CD4-positive, alpha-beta T cell (primary cell): ENCODE data around the gene HTR2C. TPM values are rescaled to one million over a fixed set of nuclear protein-coding genes. Genes with fewer than 3 reads are reported as not detected.

ENCODE experiments used
- ATAC-seq: fragments of 200-7000 bp; cut with Tn5 transposase; one replicate; pipeline ENCODE4 v1.10.0; 2022; ENCODE audit warnings: mild to moderate bottlenecking; ENCODE audit not compliant: poor library complexity
- CTCF ChIA-PET: fragments of 350-600 bp; sonication (Branson Sonifier 250); formaldehyde crosslinking; loops from one replicate; lab custom pipeline; 2021; ENCODE audit warnings: antibody characterized with exemption, inconsistent platforms; lab: Charles Lee
- POLR2A ChIA-PET: fragments of 350-600 bp; sonication (Branson Sonifier 250); formaldehyde crosslinking; loops from one replicate; lab custom pipeline; 2021; ENCODE audit warnings: antibody characterized with exemption, inconsistent platforms; lab: Charles Lee
- DNase-seq, 14 experiments: peaks; one replicate each; pipeline ENCODE4 v3.0.0-alpha.2; 2013 to 2020; ENCODE audit warnings: mixed read lengths in 2 of 14
- H3K27ac ChIP-seq, 2 donors: one replicate each; pipeline versions ENCODE4 v1.5.1 to v1.7.0; 2013; ENCODE audit warnings: low read length in 2 of 2, low read depth in 1 of 2, mild to moderate bottlenecking in 1 of 2
- H3K27me3 ChIP-seq, 2 experiments: 1 replicate in 1 of 2; 2 replicates in 1 of 2; pipeline versions ENCODE4 v1.6.1 to v1.7.0; 2013; ENCODE audit warnings: low read length in 2 of 2, control low read depth in 1 of 2, mild to moderate bottlenecking in 1 of 2, moderate library complexity in 1 of 2; ENCODE audit not compliant: insufficient read depth in 2 of 2, control insufficient read depth in 1 of 2
- H3K36me3 ChIP-seq: one replicate; pipeline ENCODE4 v1.6.1; 2013; ENCODE audit warnings: low read length, control low read depth; ENCODE audit not compliant: insufficient read depth
- H3K4me1 ChIP-seq: one replicate; pipeline ENCODE4 v1.6.1; 2013; ENCODE audit warnings: low read length, control low read depth; ENCODE audit not compliant: insufficient read depth
- H3K4me3 ChIP-seq: one replicate; pipeline ENCODE4 v1.5.1; 2013; ENCODE audit warnings: mild to moderate bottlenecking, low read length, moderate library complexity
- H3K9me3 ChIP-seq, 2 experiments: 1 replicate in 1 of 2; 2 replicates in 1 of 2; pipeline versions ENCODE4 v1.6.1 to v1.7.0; 2013; ENCODE audit warnings: low read length in 2 of 2, mild to moderate bottlenecking in 2 of 2, control low read depth in 1 of 2, moderate library complexity in 1 of 2; ENCODE audit not compliant: control insufficient read depth in 1 of 2, insufficient read depth in 1 of 2
- H3K27ac Mint-ChIP-seq: one replicate; pipeline ENCODE4 v1.8.0; 2020; ENCODE audit warnings: mixed read lengths
- H3K27me3 Mint-ChIP-seq: one replicate; pipeline ENCODE4 v1.8.0; 2021; ENCODE audit warnings: mixed read lengths
- H3K36me3 Mint-ChIP-seq: one replicate; pipeline ENCODE4 v1.8.0; 2021; ENCODE audit warnings: low read depth, mixed read lengths
- H3K4me1 Mint-ChIP-seq: one replicate; pipeline ENCODE4 v1.8.0; 2021; ENCODE audit warnings: low read depth, mixed read lengths
- H3K4me3 Mint-ChIP-seq: one replicate; pipeline ENCODE4 v1.8.0; 2020; ENCODE audit warnings: mild to moderate bottlenecking, mixed read lengths
- H3K9me3 Mint-ChIP-seq: one replicate; pipeline ENCODE4 v1.8.0; 2020; ENCODE audit warnings: mixed read lengths
- intact Hi-C, 2 experiments: fragments of 100-400 bp; cut with DNase I in 1 of 2; cut with micrococcal nuclease in 1 of 2; formaldehyde crosslinking; loops; one replicate each; pipeline versions ENCODE4 v1.15.1 to v1.9.0; 2023 to 2025; cut with DNase I, micrococcal nuclease
- total RNA-seq, 174 experiments: library from RNA in 2 of 174; stranded (reverse) in 2 of 174; gene quantifications; one replicate each; pipeline ENCODE4 v1.2.3 and lab custom pipeline; 2021 to 2026
- TF ChIP-seq, protein P1 (sequence below): fragments of 200-600 bp; IDR thresholded peaks from one replicate; pipeline ENCODE4 v1.8.0; 2022; ENCODE audit warnings: antibody characterized with exemption, mild to moderate bottlenecking

HTR2C gene
- total RNA-seq, 2 experiments from 2014 or later, result not detected

DNA sequence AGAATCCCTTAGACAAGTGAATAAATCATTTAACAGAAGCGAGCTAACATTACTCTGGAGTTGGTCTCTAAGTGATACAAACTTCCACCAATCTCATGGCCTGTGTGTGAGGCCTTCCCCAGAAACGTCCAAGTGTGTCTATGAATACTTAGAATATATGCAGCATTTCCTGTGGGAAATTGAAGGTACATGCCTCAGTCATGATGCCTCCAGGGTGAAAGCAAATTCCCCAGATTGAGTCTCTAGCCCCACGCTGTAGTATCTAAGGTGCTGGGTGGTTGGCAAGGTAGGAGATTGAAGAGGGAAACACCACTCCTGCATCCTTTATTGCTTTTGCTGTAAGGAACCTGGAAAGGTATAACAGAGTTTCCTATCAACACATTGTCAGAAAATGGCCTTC is 319.7 kb downstream of the HTR2C start:
- Histone ChIP-seq H3K27ac (no peak overlapping the region), H3K4me1 (no peaks in the 10 kb centered on the region), H3K27me3 (no peaks in the 10 kb centered on the region), H3K36me3 (no peaks in the 10 kb centered on the region), H3K4me3 (no peak overlapping the region), H3K9me3 (peaks cover 0 to 11% of the 10 kb centered on the region in 2 experiments)
- Mint-ChIP-seq H3K27me3 (no peaks in the 10 kb centered on the region), H3K9me3 (no peaks in the 10 kb centered on the region), H3K4me3 (no peak overlapping the region), H3K36me3 (no peaks in the 10 kb centered on the region), H3K27ac (no peak overlapping the region), H3K4me1 (no peaks in the 10 kb centered on the region)
- TF ChIP-seq, protein P1, sequence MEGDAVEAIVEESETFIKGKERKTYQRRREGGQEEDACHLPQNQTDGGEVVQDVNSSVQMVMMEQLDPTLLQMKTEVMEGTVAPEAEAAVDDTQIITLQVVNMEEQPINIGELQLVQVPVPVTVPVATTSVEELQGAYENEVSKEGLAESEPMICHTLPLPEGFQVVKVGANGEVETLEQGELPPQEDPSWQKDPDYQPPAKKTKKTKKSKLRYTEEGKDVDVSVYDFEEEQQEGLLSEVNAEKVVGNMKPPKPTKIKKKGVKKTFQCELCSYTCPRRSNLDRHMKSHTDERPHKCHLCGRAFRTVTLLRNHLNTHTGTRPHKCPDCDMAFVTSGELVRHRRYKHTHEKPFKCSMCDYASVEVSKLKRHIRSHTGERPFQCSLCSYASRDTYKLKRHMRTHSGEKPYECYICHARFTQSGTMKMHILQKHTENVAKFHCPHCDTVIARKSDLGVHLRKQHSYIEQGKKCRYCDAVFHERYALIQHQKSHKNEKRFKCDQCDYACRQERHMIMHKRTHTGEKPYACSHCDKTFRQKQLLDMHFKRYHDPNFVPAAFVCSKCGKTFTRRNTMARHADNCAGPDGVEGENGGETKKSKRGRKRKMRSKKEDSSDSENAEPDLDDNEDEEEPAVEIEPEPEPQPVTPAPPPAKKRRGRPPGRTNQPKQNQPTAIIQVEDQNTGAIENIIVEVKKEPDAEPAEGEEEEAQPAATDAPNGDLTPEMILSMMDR, result no peak
- ATAC-seq (no peak), DNase-seq (no peak)
- CTCF ChIA-PET, result no interaction called here
- intact Hi-C loops, result no loop called here
- POLR2A ChIA-PET, result no interaction called here

DNA sequence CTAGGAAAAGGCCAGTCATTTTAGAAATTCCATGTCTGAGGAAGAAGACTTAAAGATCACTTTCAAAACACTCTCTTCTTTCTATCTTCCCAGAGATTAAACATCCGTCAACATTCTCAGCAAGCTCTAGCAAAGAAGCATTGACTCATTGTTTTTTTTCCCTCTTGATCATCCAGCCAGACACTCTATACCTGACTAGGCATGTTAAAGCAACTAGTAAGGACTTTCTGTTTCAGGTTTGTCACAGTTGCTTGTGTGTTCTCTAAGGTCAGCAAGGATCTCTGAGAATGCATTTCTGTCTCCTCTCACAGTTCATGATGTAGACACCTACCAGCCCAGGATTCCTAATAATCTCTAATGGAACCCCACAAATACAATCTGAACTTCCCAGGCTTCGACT is 321.4 kb downstream of the HTR2C start:
- H3K27ac ChIP-seq, result no peak overlapping the region
- H3K4me1 ChIP-seq, result no peaks in the 10 kb centered on the region
- intact Hi-C loops, result no loop called here
- TF ChIP-seq, protein P1, result no peak
- Mint-ChIP-seq H3K36me3 (no peaks in the 10 kb centered on the region), H3K4me1 (no peaks in the 10 kb centered on the region), H3K4me3 (no peak overlapping the region), H3K9me3 (no peaks in the 10 kb centered on the region), H3K27me3 (no peaks in the 10 kb centered on the region), H3K27ac (no peak overlapping the region)
- H3K4me3 ChIP-seq, result no peak overlapping the region
- H3K9me3 ChIP-seq, result peaks cover 0 to 4% of the 10 kb centered on the region in 2 experiments
- ChIA-PET POLR2A (no interaction called here), CTCF (no interaction called here)
- no peaks in the 10 kb centered on the region for H3K36me3 ChIP-seq
- ATAC-seq (no peak), DNase-seq (no peak)
- no peaks in the 10 kb centered on the region for H3K27me3 ChIP-seq

DNA sequence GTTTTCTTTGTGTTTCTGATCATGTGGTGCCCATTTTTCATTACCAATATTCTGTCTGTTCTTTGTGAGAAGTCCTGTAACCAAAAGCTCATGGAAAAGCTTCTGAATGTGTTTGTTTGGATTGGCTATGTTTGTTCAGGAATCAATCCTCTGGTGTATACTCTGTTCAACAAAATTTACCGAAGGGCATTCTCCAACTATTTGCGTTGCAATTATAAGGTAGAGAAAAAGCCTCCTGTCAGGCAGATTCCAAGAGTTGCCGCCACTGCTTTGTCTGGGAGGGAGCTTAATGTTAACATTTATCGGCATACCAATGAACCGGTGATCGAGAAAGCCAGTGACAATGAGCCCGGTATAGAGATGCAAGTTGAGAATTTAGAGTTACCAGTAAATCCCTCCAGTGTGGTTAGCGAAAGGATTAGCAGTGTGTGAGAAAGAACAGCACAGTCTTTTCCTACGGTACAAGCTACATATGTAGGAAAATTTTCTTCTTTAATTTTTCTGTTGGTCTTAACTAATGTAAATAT is 323.2 kb downstream of the HTR2C start:
- Mint-ChIP-seq H3K27me3 (no peaks in the 10 kb centered on the region), H3K4me3 (no peak overlapping the region), H3K36me3 (no peaks in the 10 kb centered on the region), H3K27ac (no peak overlapping the region), H3K4me1 (no peaks in the 10 kb centered on the region), H3K9me3 (no peaks in the 10 kb centered on the region)
- POLR2A ChIA-PET, result no interaction called here
- DNase-seq (no peak), ATAC-seq (no peak)
- intact Hi-C loops, result no loop called here
- no peaks in the 10 kb centered on the region for H3K36me3 ChIP-seq
- no peak overlapping the region for H3K4me3 ChIP-seq
- peaks cover 0 to 4% of the 10 kb centered on the region in 2 experiments for H3K9me3 ChIP-seq
- no peaks in the 10 kb centered on the region for H3K4me1 ChIP-seq
- TF ChIP-seq, protein P1, result no peak
- CTCF ChIA-PET, result no interaction called here
- no peaks in the 10 kb centered on the region for H3K27me3 ChIP-seq
- no peak overlapping the region for H3K27ac ChIP-seq
